HG02884 (cell line): ENCODE results near the gene ZCCHC7.

Experiments
- ATAC-seq: cut with Tn5 transposase; IDR thresholded peaks from one replicate; pipeline ENCODE4 v1.9.1; 2021; ENCODE audit warnings: mild to moderate bottlenecking, moderate library complexity; ENCODE audit not compliant: unreplicated experiment

Gene ZCCHC7

GRCh38 chr9:37243588-37244345 is 123.4 kb downstream of the ZCCHC7 start:
- no peak for ATAC-seq

- ATAC-seq = no peak
Observed at GRCh38 chr9:37246826-37247225, 126.5 kb downstream of the ZCCHC7 start.

- no peak for ATAC-seq
Observed at GRCh38 chr9:37248651-37249163, 128.3 kb downstream of the ZCCHC7 start.

GRCh38 chr9:37251452-37251851 is 131.1 kb downstream of the ZCCHC7 start:
- no peak for ATAC-seq

- ATAC-seq = no peak
Observed at GRCh38 chr9:37253377-37253937, 133.1 kb downstream of the ZCCHC7 start.

- ATAC-seq = no peak
Observed at GRCh38 chr9:37255187-37255586, 134.8 kb downstream of the ZCCHC7 start.

GRCh38 chr9:37255944-37256862 is 135.8 kb downstream of the ZCCHC7 start:
- no peak for ATAC-seq

GRCh38 chr9:37259951-37260350 is 139.6 kb downstream of the ZCCHC7 start:
- no peak for ATAC-seq

GRCh38 chr9:37262410-37262809 is 142.0 kb downstream of the ZCCHC7 start:
- no peak for ATAC-seq

GRCh38 chr9:37264539-37264938 is 144.2 kb downstream of the ZCCHC7 start:
- no peak for ATAC-seq

- ATAC-seq = no peak
Observed at GRCh38 chr9:37266630-37267029, 146.3 kb downstream of the ZCCHC7 start.

- ATAC-seq = no peak
Observed at GRCh38 chr9:37269221-37269620, 148.8 kb downstream of the ZCCHC7 start.

- no peak for ATAC-seq
Observed at GRCh38 chr9:37271679-37272078, 151.3 kb downstream of the ZCCHC7 start.

GRCh38 chr9:37273595-37273994 is 153.2 kb downstream of the ZCCHC7 start:
- no peak for ATAC-seq

- ATAC-seq = no peak
Observed at GRCh38 chr9:37281541-37281940, 161.2 kb downstream of the ZCCHC7 start.

GRCh38 chr9:37283730-37284325 is 163.5 kb downstream of the ZCCHC7 start:
- no peak for ATAC-seq

- no peak for ATAC-seq
Observed at GRCh38 chr9:37284636-37285035, 164.3 kb downstream of the ZCCHC7 start.

GRCh38 chr9:37286530-37287175 is 166.3 kb downstream of the ZCCHC7 start:
- no peak for ATAC-seq

GRCh38 chr9:37287317-37287716 is 166.9 kb downstream of the ZCCHC7 start:
- no peak for ATAC-seq

- ATAC-seq = no peak
Observed at GRCh38 chr9:37289631-37290030, 169.3 kb downstream of the ZCCHC7 start.
